Left cardiac atrium (tissue), 4 donors: Measurements from ENCODE around the gene SAP30L. TPM values are rescaled to one million over a fixed set of nuclear protein-coding genes. Genes with fewer than 3 reads are reported as not detected.

Source experiments
- ATAC-seq, 2 donors: fragments of 200-7000 bp; cut with Tn5 transposase; one replicate each; pipeline ENCODE4 v1.9.1; 2020; ENCODE audit warnings: mild to moderate bottlenecking in 2 of 2, moderate library complexity in 2 of 2
- DNase-seq: peaks from one replicate; pipeline ENCODE4 v3.0.0-alpha.2; 2020
- intact Hi-C, 2 donors: fragments of 100-400 bp; cut with DNase I; formaldehyde crosslinking; loops; one replicate each; pipeline versions ENCODE4 v1.14.1 to v1.15.1; 2022 to 2023
- total RNA-seq, 2 donors: library from RNA; stranded (reverse); fragmentation: NEBNext Ultra II Directional; extraction: Animal tissue kit (Norgen Biotek cat#: 25700); gene quantifications; one replicate each; pipeline ENCODE4 v1.2.1, GENCODE V29; 2021
- donor health status: DM: no; HTN: yes; CAD: no.
- donor health status: DM: no; HTN: yes; CAD: no; lungs with severe emphysema.
- donor health status: DM: yes; HTN: yes; CAD: no.
- donor health status: Dilated cardiomyopathy.

SAP30L gene
- total RNA-seq, 2 donors from 2014 or later, result 32.1 to 33.8 TPM

GRCh38 chr5:154412925-154413324, 32.9 kb upstream of the SAP30L start:
- intact Hi-C loops, result no loop called here

GRCh38 chr5:154415114-154415513, 30.7 kb upstream of the SAP30L start:
- ATAC-seq (no peak), DNase-seq (no peak)
- intact Hi-C loops, result no loop called here

More at GRCh38 chr5:154412925-154413324, 32.9 kb upstream of the SAP30L start:
- ATAC-seq (no peak), DNase-seq (no peak)

- intact Hi-C loops, result no loop called here
- ATAC-seq (no peak), DNase-seq (no peak)
Measured at GRCh38 chr5:154418344-154418820, 27.4 kb upstream of the SAP30L start.

GRCh38 chr5:154419236-154419635, 26.6 kb upstream of the SAP30L start:
- intact Hi-C loops, result no loop called here
- ATAC-seq (no peak), DNase-seq (no peak)

GRCh38 chr5:154421868-154422267, 23.9 kb upstream of the SAP30L start:
- DNase-seq, result no peak
- intact Hi-C loops, result no loop called here
- ATAC-seq, result no peak

- intact Hi-C loops, result no loop called here
- ATAC-seq, result no peak
- DNase-seq, result no peak
Measured at GRCh38 chr5:154422298-154422697, 23.5 kb upstream of the SAP30L start.

- no peak for ATAC-seq
Measured at GRCh38 chr5:154428208-154428607, 17.6 kb upstream of the SAP30L start.

GRCh38 chr5:154429341-154429740, 16.5 kb upstream of the SAP30L start:
- DNase-seq, result no peak
- no peak for ATAC-seq
- intact Hi-C loops, result no loop called here

More at GRCh38 chr5:154428208-154428607, 17.6 kb upstream of the SAP30L start:
- intact Hi-C loops, result no loop called here
- DNase-seq, result no peak

GRCh38 chr5:154430466-154430865, 15.3 kb upstream of the SAP30L start:
- DNase-seq, result no peak
- ATAC-seq, result no peak
- intact Hi-C loops, result no loop called here

- ATAC-seq, result no peak
- no peak for DNase-seq
- intact Hi-C loops, result no loop called here
Measured at GRCh38 chr5:154430961-154431630, 14.7 kb upstream of the SAP30L start.

- ATAC-seq (no peak), DNase-seq (no peak)
- intact Hi-C loops, result no loop called here
Measured at GRCh38 chr5:154435226-154435625, 10.6 kb upstream of the SAP30L start.

GRCh38 chr5:154437281-154437965, 8.4 kb upstream of the SAP30L start:
- ATAC-seq (no peak), DNase-seq (no peak)
- intact Hi-C loops, result no loop called here

- no peak for ATAC-seq
- intact Hi-C loops, result no loop called here
Measured at GRCh38 chr5:154440540-154440939, 5.3 kb upstream of the SAP30L start.

GRCh38 chr5:154442801-154443200, 3.0 kb upstream of the SAP30L start:
- ATAC-seq, result no peak
- DNase-seq, result no peak
- intact Hi-C loops, result no loop called here

More at GRCh38 chr5:154440540-154440939, 5.3 kb upstream of the SAP30L start:
- no peak for DNase-seq

GRCh38 chr5:154444556-154445421, 1.0 kb upstream of the SAP30L start:
- no peak for DNase-seq
- peak in 1 of 2 donors; percentile 17 for ATAC-seq
- intact Hi-C loops, result no loop called here

- ATAC-seq, result peak; percentile 35 to 47
- peak; percentile 72 for DNase-seq
- intact Hi-C loops, result no loop called here
Measured at GRCh38 chr5:154446195-154447088, 645 bp downstream of the SAP30L start.

GRCh38 chr5:154447089-154447725, 1.4 kb downstream of the SAP30L start:
- ATAC-seq (no peak), DNase-seq (no peak)
- intact Hi-C loops, result no loop called here

GRCh38 chr5:154449786-154450185, 4.0 kb downstream of the SAP30L start:
- intact Hi-C loops, result no loop called here
- ATAC-seq (no peak), DNase-seq (no peak)
